Activated naive CD4-positive, alpha-beta T cell treated with anti-CD3 and anti-CD28 coated beads for 36 hours (primary cell): ENCODE results near the gene STXBP6. TPM values are rescaled to one million over a fixed set of nuclear protein-coding genes. Genes with fewer than 3 reads are reported as not detected.

Experiments
- CTCF ChIA-PET: fragments of 350-600 bp; sonication (Branson Sonifier 250); formaldehyde crosslinking; loops from one replicate; lab custom pipeline; 2021; ENCODE audit warnings: antibody characterized with exemption; lab: Charles Lee
- DNase-seq: peaks from one replicate; pipeline ENCODE4 v3.0.0-alpha.2; 2020
- H3K27ac Mint-ChIP-seq: one replicate; pipeline ENCODE4 v1.8.0; 2021; ENCODE audit warnings: mild to moderate bottlenecking, mixed read lengths
- H3K27me3 Mint-ChIP-seq: one replicate; pipeline ENCODE4 v1.8.0; 2021; ENCODE audit warnings: low read depth, mixed read lengths
- H3K36me3 Mint-ChIP-seq: one replicate; pipeline ENCODE4 v1.8.0; 2021; ENCODE audit warnings: low read depth, mixed read lengths
- H3K4me1 Mint-ChIP-seq: one replicate; pipeline ENCODE4 v1.8.0; 2021; ENCODE audit warnings: low read depth, mixed read lengths
- H3K4me3 Mint-ChIP-seq: one replicate; pipeline ENCODE4 v1.8.0; 2021; ENCODE audit warnings: mild to moderate bottlenecking, moderate library complexity, mixed read lengths
- H3K9me3 Mint-ChIP-seq: one replicate; pipeline ENCODE4 v1.8.0; 2021; ENCODE audit warnings: mixed read lengths
- intact Hi-C: fragments of 100-400 bp; cut with micrococcal nuclease; formaldehyde crosslinking; loops from one replicate; pipeline ENCODE4 v1.15.1; 2023
- total RNA-seq, 2 experiments: library from RNA; stranded (reverse); gene quantifications; one replicate each; pipeline ENCODE4 v1.2.3, GENCODE V29; 2021

Gene STXBP6
- total RNA-seq, 2 experiments from 2014 or later, result not detected

DNA sequence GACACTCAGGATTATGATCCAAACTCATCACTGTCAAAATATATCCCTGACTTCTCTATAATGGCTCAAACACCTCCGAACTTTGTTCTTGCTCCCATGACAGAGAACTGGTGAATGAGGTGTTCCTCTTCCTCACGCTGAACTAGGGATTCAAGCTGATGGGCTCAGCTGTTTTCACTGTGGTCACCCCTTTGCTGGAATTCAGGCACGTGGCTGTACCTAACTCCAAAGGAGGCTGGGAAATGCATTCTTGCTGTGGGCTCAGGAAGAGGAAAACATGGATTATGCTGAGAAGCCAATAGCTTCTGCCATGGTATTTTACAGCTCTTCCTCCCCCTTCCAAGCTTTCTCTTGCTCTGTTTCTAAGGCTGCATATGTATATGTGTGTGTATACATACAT lies 43.9 kb downstream of the STXBP6 start:
- DNase-seq, result no peak
- intact Hi-C loops, result no loop called here
- Mint-ChIP-seq H3K27me3 (peaks cover 4% of the 10 kb centered on the region), H3K4me3 (no peak overlapping the region), H3K27ac (no peak overlapping the region), H3K9me3 (no peaks in the 10 kb centered on the region), H3K4me1 (no peaks in the 10 kb centered on the region), H3K36me3 (no peaks in the 10 kb centered on the region)
- CTCF ChIA-PET, result interaction anchor here (0.7 kb wide), 1 partner anchor 8 kb away, joined by 3 read pairs; no protein-coding TSS in a partner anchor

DNA sequence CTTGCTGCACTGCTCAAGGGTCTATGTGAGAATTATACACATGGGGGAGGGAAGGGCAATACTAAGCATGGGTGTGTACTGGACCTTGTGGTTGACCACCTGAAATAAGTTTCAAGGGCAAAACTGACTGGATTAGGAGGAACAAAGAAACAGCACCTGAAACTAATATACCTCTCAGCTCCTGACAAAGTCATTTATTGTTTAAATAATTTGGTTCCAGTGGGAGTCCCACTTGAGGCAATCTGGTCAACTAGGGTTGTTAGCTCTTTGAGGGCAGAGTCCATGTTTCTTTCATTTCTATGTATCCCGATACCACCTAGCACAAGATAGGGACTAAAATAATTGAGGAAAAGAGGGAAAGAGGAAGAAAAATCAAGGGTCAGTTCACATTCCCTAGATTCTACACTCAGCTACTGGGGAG lies 45.5 kb downstream of the STXBP6 start:
- Mint-ChIP-seq H3K27me3 (peaks cover 2% of the 10 kb centered on the region), H3K9me3 (no peaks in the 10 kb centered on the region), H3K4me3 (no peak overlapping the region), H3K27ac (no peak overlapping the region), H3K4me1 (no peaks in the 10 kb centered on the region), H3K36me3 (no peaks in the 10 kb centered on the region)
- intact Hi-C loops, result no loop called here
- CTCF ChIA-PET, result no interaction called here
- no peak for DNase-seq

DNA sequence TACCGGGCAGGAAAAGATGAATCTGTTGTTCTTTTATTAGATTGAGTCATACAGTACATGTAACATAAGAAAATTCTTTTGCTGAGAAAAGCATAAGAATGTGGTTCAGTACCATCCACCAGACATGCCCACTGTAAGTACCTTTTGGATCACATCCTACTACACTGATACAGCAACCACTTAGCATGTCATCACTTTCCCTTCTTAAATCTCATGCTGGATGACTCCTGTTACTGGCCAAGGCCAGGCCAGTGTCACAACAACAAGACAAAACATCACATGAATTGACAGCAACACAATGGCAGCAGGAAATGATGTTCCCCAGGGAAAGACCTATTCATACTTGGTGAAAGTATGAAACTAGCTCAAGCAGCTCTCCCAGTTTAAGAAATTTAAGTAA lies 46.4 kb downstream of the STXBP6 start:
- H3K4me3 Mint-ChIP-seq, result no peak overlapping the region
- CTCF ChIA-PET, result no interaction called here
- H3K9me3 Mint-ChIP-seq, result no peaks in the 10 kb centered on the region
- H3K36me3 Mint-ChIP-seq, result no peaks in the 10 kb centered on the region
- H3K4me1 Mint-ChIP-seq, result no peaks in the 10 kb centered on the region
- H3K27me3 Mint-ChIP-seq, result no peaks in the 10 kb centered on the region
- H3K27ac Mint-ChIP-seq, result no peak overlapping the region
- DNase-seq, result no peak
- intact Hi-C loops, result no loop called here

DNA sequence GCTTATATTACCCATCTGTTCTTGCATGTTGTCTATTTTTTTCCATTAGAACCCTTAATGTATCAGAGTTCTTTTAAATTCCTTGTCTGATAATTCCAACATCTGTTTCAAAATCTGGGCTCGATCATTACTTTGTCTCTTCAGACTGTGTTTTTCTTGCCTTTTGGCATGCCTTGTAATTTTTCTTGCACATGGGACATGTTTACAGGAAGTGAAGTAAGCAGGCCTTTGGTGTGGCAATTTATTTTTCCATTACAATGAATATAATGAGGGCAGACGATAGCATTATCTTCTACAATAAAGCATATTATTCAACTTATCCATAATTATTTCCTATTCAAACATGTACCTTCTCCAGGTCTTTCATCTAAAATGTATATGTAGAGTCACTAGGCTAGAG lies 48.3 kb downstream of the STXBP6 start:
- Mint-ChIP-seq H3K27ac (no peak overlapping the region), H3K4me1 (no peaks in the 10 kb centered on the region), H3K9me3 (no peaks in the 10 kb centered on the region), H3K4me3 (no peak overlapping the region), H3K27me3 (no peaks in the 10 kb centered on the region), H3K36me3 (no peaks in the 10 kb centered on the region)
- intact Hi-C loops, result no loop called here
- no peak for DNase-seq
- CTCF ChIA-PET, result no interaction called here

DNA sequence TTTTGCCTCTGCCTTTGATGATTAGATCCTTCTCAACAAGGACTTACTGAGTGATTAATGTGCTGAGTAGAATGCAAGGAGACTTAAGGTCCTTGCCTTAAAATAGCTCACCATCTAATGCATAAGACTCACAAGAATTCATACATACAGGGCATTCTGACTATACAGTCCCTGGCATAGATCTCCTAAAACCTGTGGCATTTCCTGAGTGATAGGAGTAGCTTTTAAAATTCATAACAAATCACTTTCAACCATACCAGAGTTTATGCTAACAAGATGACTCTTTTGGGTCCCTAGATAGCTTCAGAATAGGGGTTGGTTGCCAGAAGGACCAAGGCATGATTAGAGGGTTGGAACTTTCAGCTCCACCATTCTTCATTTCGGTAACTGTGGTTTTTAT lies 48.8 kb downstream of the STXBP6 start:
- Mint-ChIP-seq H3K9me3 (no peaks in the 10 kb centered on the region), H3K36me3 (no peaks in the 10 kb centered on the region), H3K4me1 (no peaks in the 10 kb centered on the region), H3K27me3 (no peaks in the 10 kb centered on the region), H3K27ac (no peak overlapping the region), H3K4me3 (no peak overlapping the region)
- no peak for DNase-seq
- CTCF ChIA-PET, result no interaction called here
- intact Hi-C loops, result no loop called here

DNA sequence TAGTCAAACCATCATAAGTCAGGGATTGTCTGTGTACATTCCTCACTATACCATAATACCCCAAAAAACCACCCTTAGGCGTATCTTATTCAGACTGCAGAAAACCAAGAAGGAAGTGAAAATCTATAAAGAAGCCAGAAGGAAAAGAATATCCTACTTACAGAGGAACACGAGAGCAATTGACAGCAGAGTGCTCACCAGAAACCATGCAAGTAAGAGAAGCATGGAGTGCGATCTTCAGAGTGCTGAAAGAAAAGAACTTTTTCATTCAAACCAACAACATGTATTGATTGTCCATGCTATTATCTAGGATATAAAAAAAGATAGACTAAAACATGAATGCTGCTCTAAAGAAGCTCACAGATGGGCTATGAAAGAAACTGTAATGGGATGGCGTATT lies 50.8 kb downstream of the STXBP6 start:
- no peaks in the 10 kb centered on the region for H3K36me3 Mint-ChIP-seq
- no peaks in the 10 kb centered on the region for H3K4me1 Mint-ChIP-seq
- no peak overlapping the region for H3K4me3 Mint-ChIP-seq
- H3K27ac Mint-ChIP-seq, result no peak overlapping the region
- no peaks in the 10 kb centered on the region for H3K9me3 Mint-ChIP-seq
- no peaks in the 10 kb centered on the region for H3K27me3 Mint-ChIP-seq
- intact Hi-C loops, result no loop called here
- DNase-seq, result no peak
- CTCF ChIA-PET, result no interaction called here

DNA sequence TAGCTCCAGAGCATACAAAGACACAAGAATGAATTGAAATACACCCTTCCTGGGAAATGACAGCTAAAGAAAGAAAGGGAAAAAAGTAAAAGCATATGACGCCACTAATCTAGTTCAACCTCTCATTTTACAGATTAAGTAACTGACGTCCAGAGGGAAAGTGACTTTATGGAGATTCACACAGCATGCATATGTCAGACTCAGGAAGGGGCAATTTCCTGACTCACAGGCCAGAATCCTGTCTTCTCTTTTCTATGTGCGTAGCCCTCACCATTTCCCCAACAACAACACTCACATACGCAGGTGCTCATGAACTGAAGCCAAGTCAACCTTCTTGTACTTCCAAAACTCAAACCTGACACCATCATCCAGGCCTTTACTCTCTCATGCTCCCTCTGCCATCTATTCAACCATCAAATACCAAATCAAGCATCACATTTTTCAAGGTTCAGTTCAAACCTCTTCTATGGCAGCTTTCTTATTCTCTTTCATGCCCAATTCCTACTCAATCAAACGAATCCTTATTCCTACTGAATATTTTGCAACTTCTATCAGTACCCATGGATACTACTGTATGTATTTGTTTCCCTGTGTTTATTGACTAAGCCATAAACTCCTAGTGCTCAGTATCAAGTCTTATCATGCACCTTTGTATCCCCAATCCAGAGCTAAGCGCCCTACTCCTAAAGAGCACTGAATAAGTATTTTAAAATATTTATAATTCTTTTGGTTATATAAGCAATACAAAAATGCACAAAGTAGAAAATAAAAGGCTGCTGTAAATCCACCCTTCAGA lies 52.8 kb downstream of the STXBP6 start:
- H3K27ac Mint-ChIP-seq, result no peak overlapping the region
- no peaks in the 10 kb centered on the region for H3K36me3 Mint-ChIP-seq
- H3K9me3 Mint-ChIP-seq, result no peaks in the 10 kb centered on the region
- H3K27me3 Mint-ChIP-seq, result no peaks in the 10 kb centered on the region
- CTCF ChIA-PET, result interaction anchor here (0.6 to 0.8 kb wide), 3 partner anchors 10 to 124 kb away, joined by 3 read pairs; no protein-coding TSS in a partner anchor
- H3K4me3 Mint-ChIP-seq, result no peak overlapping the region
- DNase-seq, result no peak
- H3K4me1 Mint-ChIP-seq, result no peaks in the 10 kb centered on the region
- intact Hi-C loops, result no loop called here

DNA sequence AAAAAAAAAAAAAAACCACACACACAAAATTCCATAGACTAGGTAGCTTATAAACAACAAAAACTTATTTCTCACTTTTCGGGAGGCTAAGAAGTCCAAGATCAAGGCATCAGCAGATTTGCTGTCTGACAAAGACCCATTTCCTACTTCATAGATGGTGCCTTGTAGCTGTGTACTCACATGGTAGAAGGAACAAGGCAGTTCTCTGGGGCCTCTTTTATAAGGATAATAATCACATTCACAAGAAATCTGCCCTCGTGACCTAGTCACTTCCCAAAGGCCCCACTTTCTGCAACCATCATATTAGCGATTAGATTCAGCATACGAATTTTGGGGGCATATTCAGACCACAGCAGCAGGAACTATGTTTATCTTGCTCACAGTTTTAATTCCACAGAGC lies 54.9 kb downstream of the STXBP6 start:
- Mint-ChIP-seq H3K9me3 (no peaks in the 10 kb centered on the region), H3K36me3 (no peaks in the 10 kb centered on the region), H3K4me3 (no peak overlapping the region), H3K4me1 (no peaks in the 10 kb centered on the region), H3K27me3 (no peaks in the 10 kb centered on the region), H3K27ac (no peak overlapping the region)
- no peak for DNase-seq
- intact Hi-C loops, result no loop called here
- CTCF ChIA-PET, result no interaction called here

DNA sequence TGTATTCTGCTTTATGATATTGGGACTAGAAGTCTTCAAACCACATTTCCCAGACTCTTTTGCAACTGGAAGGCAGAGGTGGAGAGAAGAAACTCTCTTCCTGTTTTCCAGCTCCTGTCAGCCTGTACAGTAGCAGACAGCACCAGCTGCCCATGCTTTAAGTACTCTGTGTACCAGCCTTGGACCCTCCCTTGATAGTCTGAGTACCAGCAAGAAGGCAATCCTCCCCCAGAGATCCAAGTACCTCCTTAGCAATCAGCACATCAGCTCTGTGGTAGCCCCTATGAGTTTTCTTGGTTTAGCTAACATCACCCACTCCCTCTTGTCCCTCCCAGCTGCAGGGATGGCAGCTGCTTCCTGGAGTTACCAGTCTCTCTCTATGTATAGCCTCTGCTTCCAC lies 56.3 kb downstream of the STXBP6 start:
- CTCF ChIA-PET, result no interaction called here
- intact Hi-C loops, result no loop called here

DNA sequence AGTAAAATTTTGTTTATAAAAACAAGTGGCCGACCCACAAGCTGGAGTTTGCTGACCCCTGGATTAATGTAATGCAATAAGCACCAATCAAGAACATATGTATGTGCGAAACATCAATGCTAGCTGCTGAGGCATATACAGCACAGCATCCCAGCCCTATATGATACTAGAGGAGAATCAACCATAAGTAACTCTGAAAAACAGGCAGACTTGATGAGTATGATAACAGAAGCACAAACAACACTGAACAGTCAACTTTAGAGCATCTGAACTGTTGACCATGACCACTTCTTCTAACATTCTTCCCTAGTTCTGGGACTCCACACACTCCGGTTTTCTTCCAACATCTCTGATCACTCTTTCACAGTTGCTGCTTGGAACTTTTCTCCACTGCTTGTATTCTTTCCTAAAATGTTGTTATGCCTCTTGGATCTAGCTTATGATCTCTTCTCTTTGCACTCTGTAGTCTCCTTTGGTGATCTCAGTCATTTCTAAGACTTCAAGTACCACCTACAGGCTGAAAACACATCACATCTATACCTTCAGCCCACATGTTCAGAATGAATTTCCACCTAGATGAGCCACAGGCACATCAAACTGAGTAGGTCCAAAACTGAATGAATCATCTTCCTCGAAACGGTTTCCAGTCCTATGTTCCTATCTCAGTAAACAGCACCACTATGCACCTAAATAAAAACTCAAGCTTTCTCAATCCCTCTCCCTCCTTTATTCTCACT lies 57.2 kb downstream of the STXBP6 start:
- no peak for DNase-seq
- no peak overlapping the region for H3K27ac Mint-ChIP-seq
- intact Hi-C loops, result no loop called here

More for the DNA sequence above, 56.3 kb downstream of the STXBP6 start:
- no peaks in the 10 kb centered on the region for H3K36me3 Mint-ChIP-seq
- H3K27me3 Mint-ChIP-seq, result no peaks in the 10 kb centered on the region
- no peak for DNase-seq
- H3K9me3 Mint-ChIP-seq, result no peaks in the 10 kb centered on the region
- no peak overlapping the region for H3K4me3 Mint-ChIP-seq
- no peaks in the 10 kb centered on the region for H3K4me1 Mint-ChIP-seq
- no peak overlapping the region for H3K27ac Mint-ChIP-seq

DNA sequence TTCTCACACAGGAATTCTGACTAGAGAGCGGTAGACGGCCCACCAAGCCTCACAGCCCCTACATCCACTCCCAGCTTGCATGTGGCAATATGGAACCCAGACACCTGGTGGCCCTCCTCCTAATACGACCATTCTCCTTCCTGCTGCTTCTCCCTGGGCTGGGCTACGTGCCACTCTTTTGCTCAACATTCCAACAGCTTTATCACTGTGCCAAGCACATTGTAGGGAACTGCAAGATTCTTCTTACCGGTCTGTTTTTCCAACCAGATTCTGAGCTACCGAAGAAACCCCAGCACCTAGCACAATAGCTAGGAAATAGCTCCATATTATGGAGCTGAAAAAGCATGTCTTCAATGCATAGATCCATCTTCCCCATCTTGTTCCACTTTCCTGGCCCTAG lies 58.1 kb downstream of the STXBP6 start:
- Mint-ChIP-seq H3K4me3 (no peak overlapping the region), H3K27me3 (peaks cover 6% of the 10 kb centered on the region), H3K4me1 (no peaks in the 10 kb centered on the region), H3K27ac (no peak overlapping the region), H3K9me3 (no peaks in the 10 kb centered on the region), H3K36me3 (no peaks in the 10 kb centered on the region)
- intact Hi-C loops, result no loop called here
- no peak for DNase-seq
- CTCF ChIA-PET, result interaction anchor here (0.6 kb wide), 1 partner anchor 21 kb away, joined by 4 read pairs; no protein-coding TSS in a partner anchor

More for the DNA sequence above, 57.2 kb downstream of the STXBP6 start:
- no peaks in the 10 kb centered on the region for H3K9me3 Mint-ChIP-seq
- CTCF ChIA-PET, result interaction anchor here (0.5 to 0.7 kb wide), 2 partner anchors 108 to 187 kb away, joined by 3 to 4 read pairs; no protein-coding TSS in a partner anchor
- H3K4me1 Mint-ChIP-seq, result no peaks in the 10 kb centered on the region
- H3K36me3 Mint-ChIP-seq, result no peaks in the 10 kb centered on the region
- no peak overlapping the region for H3K4me3 Mint-ChIP-seq
- peaks cover 3% of the 10 kb centered on the region for H3K27me3 Mint-ChIP-seq

DNA sequence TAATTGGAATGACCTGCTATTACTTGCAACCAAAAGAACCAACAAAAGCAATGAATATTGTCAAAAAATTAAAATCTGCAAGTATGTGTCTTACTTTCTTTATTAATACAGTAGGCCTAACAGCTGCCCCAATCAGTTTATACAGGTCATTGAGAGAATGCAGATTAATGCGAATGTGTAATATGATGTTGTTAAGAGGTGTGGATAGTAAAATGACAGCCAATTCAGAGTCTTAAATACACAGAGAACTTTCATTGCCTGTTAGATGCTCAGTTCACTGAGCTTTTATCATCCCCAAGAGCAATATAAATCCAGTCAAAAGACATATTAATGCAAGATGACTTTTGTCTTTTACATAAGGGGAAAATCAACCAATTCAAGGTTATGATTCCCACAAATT lies 58.7 kb downstream of the STXBP6 start:
- Mint-ChIP-seq H3K27me3 (peaks cover 6% of the 10 kb centered on the region), H3K4me1 (no peaks in the 10 kb centered on the region), H3K27ac (no peak overlapping the region), H3K36me3 (no peaks in the 10 kb centered on the region), H3K9me3 (no peaks in the 10 kb centered on the region), H3K4me3 (no peak overlapping the region)
- no peak for DNase-seq
- intact Hi-C loops, result no loop called here
- CTCF ChIA-PET, result no interaction called here

DNA sequence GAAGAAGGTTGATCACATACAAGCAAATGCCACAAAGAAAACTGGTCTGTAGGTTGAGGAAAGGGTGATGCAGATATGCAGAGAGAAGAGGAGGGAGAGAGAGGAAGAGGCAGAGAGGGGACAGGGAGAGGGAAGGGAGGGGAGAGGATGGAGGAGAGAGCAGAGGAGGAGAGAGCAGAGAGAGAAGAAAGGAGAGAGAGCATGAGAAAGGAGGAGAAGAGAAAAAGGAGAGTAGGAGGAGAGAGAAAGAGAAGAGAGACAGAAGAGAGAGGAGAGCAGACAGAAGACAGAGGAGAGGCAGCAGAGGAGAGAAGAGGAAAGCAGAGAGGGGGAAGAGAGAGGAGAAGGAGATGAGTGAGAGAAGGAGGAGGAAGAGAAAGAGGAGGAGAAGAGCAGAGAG lies 59.2 kb downstream of the STXBP6 start:
- CTCF ChIA-PET, result no interaction called here
- Mint-ChIP-seq H3K27ac (no peak overlapping the region), H3K4me1 (no peaks in the 10 kb centered on the region), H3K9me3 (no peaks in the 10 kb centered on the region), H3K36me3 (no peaks in the 10 kb centered on the region), H3K27me3 (peaks cover 6% of the 10 kb centered on the region), H3K4me3 (no peak overlapping the region)
- intact Hi-C loops, result no loop called here
- DNase-seq, result no peak
